ENCODE measurements around the gene CLEC16A.
"Not testable (repeated sequence)": the region's sequence is repeated elsewhere in the genome, so short reads cannot be mapped to it uniquely, and the experiment has no call there.

Gene CLEC16A

DNA sequence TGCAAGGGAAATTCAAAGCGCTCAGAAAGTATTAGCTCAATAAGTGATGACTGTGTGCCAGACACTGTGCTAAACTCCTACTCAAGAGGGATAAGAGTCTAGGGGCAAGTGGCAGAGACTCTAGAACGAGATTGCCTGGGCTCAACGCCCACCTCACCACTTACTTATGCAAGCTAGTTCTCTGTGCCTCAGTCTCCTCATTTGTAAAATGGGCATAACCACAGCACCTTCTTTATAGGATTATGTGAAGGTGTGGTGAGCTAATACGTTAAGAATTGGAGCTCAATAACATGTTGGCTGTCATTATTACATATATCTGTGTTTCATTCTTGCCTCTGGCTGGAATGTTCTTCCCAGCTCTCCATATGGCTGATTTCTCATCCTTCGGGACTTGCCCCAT, 17.5 kb upstream of the CLEC16A start:
- no peak for DNase-seq

- no peak for DNase-seq
These were observed 16.8 kb upstream of the CLEC16A start for GRCh38 chr16:10927497-10928112.

GRCh38 chr16:10929097-10929496, 15.3 kb upstream of the CLEC16A start:
- not testable (repeated sequence) for DNase-seq

DNA sequence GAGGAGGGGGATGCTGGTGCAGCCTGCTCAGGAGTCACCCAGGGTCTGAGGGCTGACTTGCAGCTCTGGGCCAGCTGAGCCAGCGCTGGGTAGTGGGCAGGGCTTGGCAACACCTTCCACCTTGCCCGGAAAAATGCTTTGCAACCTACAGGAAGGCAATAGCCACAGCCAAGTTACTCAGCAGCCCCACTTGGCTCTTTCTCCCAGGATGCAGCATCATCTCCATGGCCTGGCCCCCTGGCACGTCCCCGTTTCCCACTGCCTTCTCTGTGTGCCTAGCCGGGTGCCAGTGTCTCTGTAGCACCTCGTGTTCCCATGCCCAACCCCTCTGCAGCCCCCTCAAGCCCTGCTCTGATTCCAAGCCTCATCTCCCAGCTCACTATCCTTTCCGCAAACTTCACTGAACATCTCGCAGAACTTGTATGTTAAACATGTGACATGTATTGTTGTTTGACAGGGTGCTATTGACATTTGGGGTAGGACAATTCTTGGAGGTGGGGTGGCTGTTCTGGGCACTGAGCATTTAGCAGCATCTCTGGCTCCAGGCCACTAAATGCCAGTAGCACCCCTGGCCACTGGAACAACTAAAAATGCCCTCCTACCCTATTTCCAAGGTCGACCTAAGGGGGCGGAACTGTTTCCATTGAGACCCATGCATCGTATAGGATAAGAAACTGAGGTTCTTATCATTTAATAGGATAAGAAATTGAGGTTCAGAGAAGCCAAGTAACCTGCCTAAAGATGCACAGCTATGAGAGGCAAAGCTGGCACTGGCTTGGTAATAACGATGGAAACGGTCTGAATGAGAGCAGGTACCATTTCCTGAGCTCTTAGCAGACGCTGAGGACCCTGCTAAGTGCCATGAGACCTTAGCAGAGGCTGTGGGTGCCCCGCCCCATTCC, 14.3 kb upstream of the CLEC16A start:
- no peak for DNase-seq

GRCh38 chr16:10930755-10931093, 13.6 kb upstream of the CLEC16A start:
- DNase-seq = no peak

GRCh38 chr16:10931134-10931533, 13.2 kb upstream of the CLEC16A start:
- no peak for DNase-seq

DNA sequence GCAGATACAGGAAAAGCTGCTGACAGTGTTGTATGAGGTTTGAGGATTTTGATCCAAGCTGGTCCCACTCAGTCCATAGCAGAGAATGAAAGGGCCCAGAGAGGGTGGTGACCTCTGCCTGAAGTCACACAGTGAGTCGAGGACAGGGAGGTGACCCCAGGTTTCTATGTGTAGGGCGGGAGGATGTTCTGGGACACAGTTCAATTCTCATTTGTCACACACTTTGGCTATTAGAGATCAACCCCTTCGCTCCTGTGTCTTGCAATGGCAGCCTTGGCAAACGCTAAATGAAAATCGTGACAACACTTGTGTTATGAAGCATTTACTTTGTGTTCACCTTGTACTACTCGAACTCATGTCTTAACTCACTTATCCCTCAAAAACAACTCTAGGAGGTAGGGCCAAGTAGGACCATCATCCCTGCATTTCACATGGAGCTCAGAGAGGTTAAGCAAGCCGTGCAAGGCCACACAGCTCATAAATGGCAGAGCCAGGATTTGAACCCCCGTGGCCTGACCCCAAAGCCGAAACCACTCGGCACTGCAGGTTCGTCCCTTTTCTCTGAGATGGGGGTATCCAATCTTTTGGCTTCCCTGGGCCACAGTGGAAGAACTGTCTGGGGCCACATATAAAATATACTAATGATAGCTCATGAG, 12.3 kb upstream of the CLEC16A start:
- no peak for DNase-seq

GRCh38 chr16:10932959-10933710, 11.2 kb upstream of the CLEC16A start:
- DNase-seq = no peak

DNA sequence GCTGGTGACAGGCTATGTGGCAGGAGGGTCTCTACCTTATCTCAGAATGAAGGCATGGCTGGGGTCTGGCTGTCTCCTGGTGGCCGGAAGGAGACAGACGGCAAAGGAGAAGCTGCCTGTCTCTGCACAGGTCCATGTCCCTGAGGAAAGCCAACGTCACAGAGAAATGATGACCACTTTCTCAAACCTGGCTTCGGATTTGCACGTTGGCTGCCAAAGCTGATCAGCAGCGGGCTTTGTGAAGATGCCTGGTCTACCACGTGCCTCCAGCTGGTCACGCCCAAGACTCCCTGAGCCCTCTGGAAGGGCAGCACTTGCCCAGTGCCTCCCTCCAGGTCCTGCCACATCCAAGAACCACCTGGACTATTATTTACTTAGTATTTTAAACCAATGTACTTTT, 10.5 kb upstream of the CLEC16A start:
- DNase-seq = no peak

- no peak for DNase-seq
These were observed 9.8 kb upstream of the CLEC16A start for GRCh38 chr16:10934325-10935107.

DNA sequence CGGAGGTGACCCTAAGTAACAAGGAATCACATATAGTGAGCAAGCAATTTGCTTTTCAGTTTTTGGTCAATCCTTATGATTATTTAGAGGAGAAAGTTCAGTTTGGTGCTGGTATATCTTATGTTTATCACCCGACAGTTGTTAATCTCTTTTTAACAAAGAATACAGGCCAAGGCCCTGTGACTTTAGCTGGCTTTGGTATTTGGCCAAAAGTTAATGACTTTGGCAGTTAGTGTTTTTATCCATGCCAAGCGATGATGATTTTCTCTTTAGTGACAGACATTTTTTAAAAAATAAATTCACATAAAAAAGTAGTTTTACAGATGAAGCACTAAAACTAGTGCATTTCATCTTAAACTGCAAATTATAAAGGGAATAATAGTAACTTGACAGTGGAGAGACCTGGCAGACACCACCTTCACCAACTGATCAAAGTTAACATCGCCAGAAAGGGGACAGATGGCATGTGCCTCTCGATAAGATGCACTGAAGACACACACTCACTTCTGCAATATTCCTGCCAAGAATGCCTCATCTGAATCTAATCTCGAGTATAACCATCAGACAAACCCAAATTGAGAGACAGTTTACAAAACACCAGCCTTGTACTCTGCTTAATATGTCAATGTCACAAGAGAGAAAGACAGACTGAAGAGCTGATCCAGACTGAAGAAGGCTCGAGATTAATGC, 9.0 kb upstream of the CLEC16A start:
- DNase-seq = no peak

- no peak for DNase-seq
These were observed 7.9 kb upstream of the CLEC16A start for GRCh38 chr16:10936272-10936984.

DNA sequence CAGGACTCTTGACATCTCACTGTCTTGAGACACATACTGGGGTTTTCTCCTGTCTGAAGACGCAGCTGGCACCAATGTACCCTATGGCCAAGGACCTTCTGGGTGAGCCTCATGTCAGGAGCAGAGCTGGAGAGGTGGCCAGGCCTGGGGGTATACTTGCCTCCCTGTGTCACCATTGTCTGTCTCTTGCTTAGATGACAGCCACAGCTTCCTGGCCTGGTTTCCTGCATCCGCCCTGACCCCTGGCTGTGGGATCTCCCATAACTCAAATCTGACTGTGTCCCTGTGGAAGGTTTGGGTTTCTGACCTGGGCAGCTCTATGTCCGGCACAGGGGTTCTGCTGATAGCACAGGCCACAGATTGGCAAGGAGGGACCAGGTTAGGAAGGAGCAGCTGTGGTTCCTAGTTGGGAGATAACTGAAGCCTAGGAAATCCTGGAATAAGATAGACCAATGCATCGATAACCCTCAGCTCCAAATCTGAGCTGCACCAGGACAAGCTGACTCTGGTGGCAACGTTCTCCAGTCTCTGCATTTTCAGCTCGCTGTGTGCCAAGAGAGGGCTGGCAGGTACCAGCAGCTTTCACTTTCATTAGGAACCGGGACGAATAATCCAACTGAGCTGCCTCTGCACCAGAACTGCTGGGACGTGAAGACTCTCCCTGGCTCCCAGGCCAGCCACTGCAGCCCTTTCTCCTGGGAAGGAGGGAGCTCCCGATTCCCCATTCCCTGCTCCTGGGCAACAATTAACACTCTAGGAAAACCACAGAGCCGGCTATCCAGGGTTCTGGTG, 7.1 kb upstream of the CLEC16A start:
- DNase-seq = no peak

DNA sequence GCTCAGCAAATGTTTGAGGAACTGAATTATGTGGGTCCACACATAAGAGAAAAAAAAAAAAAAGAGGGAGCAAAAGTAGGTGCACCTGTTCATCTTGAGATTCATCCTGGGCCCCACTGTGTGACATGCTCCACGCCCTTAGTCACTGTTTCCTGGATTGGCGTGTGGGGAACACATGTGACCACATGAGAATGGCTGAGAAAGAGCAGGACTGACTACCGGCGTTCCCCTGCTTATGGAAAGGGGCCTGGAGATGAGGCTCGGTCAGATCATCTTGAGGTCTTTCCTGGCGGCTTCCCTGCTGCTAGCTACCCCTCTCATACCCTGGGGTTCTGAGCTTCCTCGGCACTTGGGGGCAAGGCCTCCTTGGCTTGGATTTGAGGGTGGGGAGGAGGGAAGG, 6.0 kb upstream of the CLEC16A start:
- peak; percentile 75 for DNase-seq

- no peak for DNase-seq
These were observed 5.3 kb upstream of the CLEC16A start for GRCh38 chr16:10938796-10939648.

- no peak for DNase-seq
These were observed 4.6 kb upstream of the CLEC16A start for GRCh38 chr16:10939649-10940234.

DNA sequence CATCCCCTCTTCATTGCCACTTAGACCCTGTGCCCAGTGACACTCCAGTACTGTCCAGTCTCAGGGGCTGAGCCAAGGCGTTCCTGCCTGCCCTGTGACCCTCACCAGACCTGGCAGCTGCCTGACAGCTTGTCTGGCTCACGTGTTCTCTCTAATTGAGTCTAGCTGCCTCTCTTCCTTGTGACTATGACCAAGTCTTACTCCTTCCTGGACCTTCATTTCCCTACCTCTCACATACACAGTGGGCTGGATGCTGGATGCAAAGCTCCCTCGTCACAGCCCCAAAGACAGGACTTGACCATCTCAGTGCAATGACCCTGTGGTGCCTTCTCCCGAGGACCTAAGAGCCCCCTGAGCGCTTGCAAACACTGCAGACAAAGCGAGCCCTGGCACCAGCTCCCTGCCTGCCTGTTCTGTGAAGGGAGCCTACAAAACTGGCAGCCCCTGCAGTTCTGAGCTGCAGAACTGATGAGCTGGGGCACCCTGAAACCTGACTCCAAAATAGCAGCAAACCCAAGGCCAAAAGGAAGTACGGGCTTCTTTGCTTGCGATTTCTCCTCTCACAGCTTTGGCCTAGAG, 3.8 kb upstream of the CLEC16A start:
- DNase-seq = no peak

- no peak for DNase-seq
These were observed 3.0 kb upstream of the CLEC16A start for GRCh38 chr16:10941127-10941933.

Measured in activated CD4-positive, alpha-beta T cell treated with anti-CD3 and anti-CD28 coated beads, Interleukin-10, Interleukin-2, amounts not matched to agents 100 ng/mL and 50 ng/mL, durations not matched to agents 16 hours and 8 hours (primary cell).